HG02798 (cell line): ENCODE results near the gene PTPRF.
"Not testable (repeated sequence)": the region's sequence is repeated elsewhere in the genome, so short reads cannot be mapped to it uniquely, and the experiment has no call there.

ENCODE experiments used
- ATAC-seq: cut with Tn5 transposase; IDR thresholded peaks from one replicate; pipeline ENCODE4 v1.9.1; 2021; ENCODE audit warnings: mild to moderate bottlenecking; ENCODE audit not compliant: unreplicated experiment, poor library complexity

The PTPRF gene

GRCh38 chr1:43536196-43536863, 5.6 kb downstream of the PTPRF start:
- ATAC-seq, result no peak

GRCh38 chr1:43536864-43537358, 6.2 kb downstream of the PTPRF start:
- no peak for ATAC-seq

GRCh38 chr1:43537423-43538142, 6.9 kb downstream of the PTPRF start:
- ATAC-seq, result no peak

- ATAC-seq, result no peak
These were observed 7.4 kb downstream of the PTPRF start for GRCh38 chr1:43538143-43538487.

GRCh38 chr1:43538969-43539368, 8.3 kb downstream of the PTPRF start:
- no peak for ATAC-seq

GRCh38 chr1:43539726-43540434, 9.2 kb downstream of the PTPRF start:
- ATAC-seq, result no peak

GRCh38 chr1:43540653-43541071, 10.0 kb downstream of the PTPRF start:
- no peak for ATAC-seq

- ATAC-seq, result no peak
These were observed 10.5 kb downstream of the PTPRF start for GRCh38 chr1:43541141-43541540.

- ATAC-seq, result no peak
These were observed 11.2 kb downstream of the PTPRF start for GRCh38 chr1:43541721-43542401.

GRCh38 chr1:43542527-43543458, 12.1 kb downstream of the PTPRF start:
- no peak for ATAC-seq

GRCh38 chr1:43543567-43543966, 12.9 kb downstream of the PTPRF start:
- no peak for ATAC-seq

- no peak for ATAC-seq
These were observed 14.6 kb downstream of the PTPRF start for GRCh38 chr1:43545339-43545694.

- no peak for ATAC-seq
These were observed 15.2 kb downstream of the PTPRF start for GRCh38 chr1:43545695-43546387.

- no peak for ATAC-seq
These were observed 15.9 kb downstream of the PTPRF start for GRCh38 chr1:43546388-43547100.

- no peak for ATAC-seq
These were observed 16.9 kb downstream of the PTPRF start for GRCh38 chr1:43547538-43548072.

GRCh38 chr1:43548285-43549271, 17.9 kb downstream of the PTPRF start:
- ATAC-seq, result no peak

GRCh38 chr1:43549394-43549793, 18.7 kb downstream of the PTPRF start:
- ATAC-seq, result not testable (repeated sequence)
